ENCODE measurements around the gene NNT. TPM values are rescaled to one million over a fixed set of nuclear protein-coding genes. Genes with fewer than 3 reads are reported as not detected.

The NNT gene
- polyA plus RNA-seq, 1 donor (not counting 4 experiments of a cell fraction or from before 2014, with no cell fraction given): 23.3 TPM

DNA sequence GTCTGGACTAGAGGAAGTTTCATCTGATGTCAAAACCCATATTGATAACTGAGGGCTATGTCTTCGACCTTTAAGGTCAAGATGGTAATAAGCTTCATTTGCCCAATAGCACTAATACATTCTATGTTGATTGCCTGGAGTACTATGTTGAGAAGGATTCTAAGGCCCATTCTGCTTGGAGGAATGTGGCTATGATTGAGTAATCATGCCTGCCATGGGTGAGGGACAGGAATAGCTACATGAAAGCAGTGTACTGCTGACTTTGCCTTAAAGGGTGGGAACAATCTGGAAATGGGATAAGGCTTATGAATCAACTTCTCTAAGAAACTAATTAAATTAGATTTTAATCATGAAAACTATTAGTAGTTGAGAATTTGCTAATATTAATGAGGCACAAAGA is 13.6 kb downstream of the NNT start:
- DNase-seq (ENCODE audit: low read depth, low spot score) (no peak), FAIRE-seq (no peak)
- H3K9me3 ChIP-seq (ENCODE audit: control insufficient read depth, low read depth, low read length): no peaks in the 10 kb centered on the region
- TF ChIP-seq EZH2 (IDR thresholded peaks at IDR 0.05; ENCODE audit: low read length): no peak
- TF ChIP-seq, protein P1, sequence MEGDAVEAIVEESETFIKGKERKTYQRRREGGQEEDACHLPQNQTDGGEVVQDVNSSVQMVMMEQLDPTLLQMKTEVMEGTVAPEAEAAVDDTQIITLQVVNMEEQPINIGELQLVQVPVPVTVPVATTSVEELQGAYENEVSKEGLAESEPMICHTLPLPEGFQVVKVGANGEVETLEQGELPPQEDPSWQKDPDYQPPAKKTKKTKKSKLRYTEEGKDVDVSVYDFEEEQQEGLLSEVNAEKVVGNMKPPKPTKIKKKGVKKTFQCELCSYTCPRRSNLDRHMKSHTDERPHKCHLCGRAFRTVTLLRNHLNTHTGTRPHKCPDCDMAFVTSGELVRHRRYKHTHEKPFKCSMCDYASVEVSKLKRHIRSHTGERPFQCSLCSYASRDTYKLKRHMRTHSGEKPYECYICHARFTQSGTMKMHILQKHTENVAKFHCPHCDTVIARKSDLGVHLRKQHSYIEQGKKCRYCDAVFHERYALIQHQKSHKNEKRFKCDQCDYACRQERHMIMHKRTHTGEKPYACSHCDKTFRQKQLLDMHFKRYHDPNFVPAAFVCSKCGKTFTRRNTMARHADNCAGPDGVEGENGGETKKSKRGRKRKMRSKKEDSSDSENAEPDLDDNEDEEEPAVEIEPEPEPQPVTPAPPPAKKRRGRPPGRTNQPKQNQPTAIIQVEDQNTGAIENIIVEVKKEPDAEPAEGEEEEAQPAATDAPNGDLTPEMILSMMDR (optimal IDR thresholded peaks at IDR 0.05 in 1 of 3, IDR thresholded peaks at IDR 0.05 in 1 of 3, conservative IDR thresholded peaks at IDR 0.05 in 1 of 3; ENCODE audit: extremely low read depth in 1 of 3, insufficient read depth in 2 of 3, low read length in 3 of 3): no peak
- H3K9me1 ChIP-seq (ENCODE audit: control insufficient read depth, extremely low read depth, insufficient read depth, low read length): no peaks in the 10 kb centered on the region
- H4K20me1 ChIP-seq (ENCODE audit: control insufficient read depth, extremely low read depth, insufficient read depth, low read length): no peaks in the 10 kb centered on the region
- no peaks in the 10 kb centered on the region for H3K79me2 ChIP-seq (ENCODE audit: control insufficient read depth, insufficient read depth, low read length)
- no peak overlapping the region for H2AFZ ChIP-seq (ENCODE audit: control insufficient read depth, low read length)
- no peak overlapping the region for H3K9ac ChIP-seq (ENCODE audit: control insufficient read depth, extremely low read depth, insufficient read depth, low read length)
- H3K4me3 ChIP-seq (ENCODE audit: control insufficient read depth in 2 of 3, extremely low read depth in 1 of 3, insufficient read depth in 2 of 3, low read depth in 1 of 3, low read length in 3 of 3): no peak overlapping the region
- H3K4me2 ChIP-seq (ENCODE audit: control insufficient read depth, extremely low read depth, insufficient read depth, low read depth, low read length): no peak overlapping the region
- dilution Hi-C loops (cut with MboI; ENCODE audit: extremely low pct_ligation_motif_present, low sequenced_read_pairs): no loop called here
- no peaks in the 10 kb centered on the region for H3K27me3 ChIP-seq (ENCODE audit: control insufficient read depth, extremely low read depth, insufficient read depth, low read length)
- no peaks in the 10 kb centered on the region for H3K4me1 ChIP-seq (ENCODE audit: control insufficient read depth, extremely low read depth, insufficient read depth, low read length)
- H3K36me3 ChIP-seq (ENCODE audit: control insufficient read depth in 2 of 2, extremely low read depth in 1 of 2, insufficient read depth in 2 of 2, low read length in 2 of 2): peaks cover 0 to 2% of the 10 kb centered on the region in 2 experiments
- no peak overlapping the region for H3K27ac ChIP-seq (ENCODE audit: control insufficient read depth, insufficient read depth, low read length)

DNA sequence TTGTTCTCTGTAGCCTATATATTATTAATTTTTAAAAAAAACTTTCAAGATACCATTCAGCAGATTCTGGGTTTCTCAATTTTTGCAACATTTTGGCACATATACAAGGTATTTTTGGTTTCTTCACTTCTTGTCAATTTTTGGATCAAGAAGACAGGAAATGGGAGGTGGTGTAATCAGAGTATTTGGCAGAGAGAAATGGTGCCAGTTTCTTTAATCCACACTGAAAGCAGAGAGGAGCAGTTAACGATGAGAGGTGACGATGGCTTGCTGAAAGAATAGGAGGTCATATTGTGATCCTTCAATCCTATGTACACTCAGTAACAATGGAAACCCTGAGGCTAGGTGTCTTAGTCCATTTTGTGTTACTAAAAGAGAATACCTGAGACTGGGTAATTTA is 16.4 kb downstream of the NNT start:
- TF ChIP-seq, protein P1 (optimal IDR thresholded peaks at IDR 0.05 in 1 of 3, IDR thresholded peaks at IDR 0.05 in 1 of 3, conservative IDR thresholded peaks at IDR 0.05 in 1 of 3; ENCODE audit: extremely low read depth in 1 of 3, insufficient read depth in 2 of 3, low read length in 3 of 3): no peak
- no peak for TF ChIP-seq EZH2 (IDR thresholded peaks at IDR 0.05; ENCODE audit: low read length)
- no peaks in the 10 kb centered on the region for H4K20me1 ChIP-seq (ENCODE audit: control insufficient read depth, extremely low read depth, insufficient read depth, low read length)
- H3K27me3 ChIP-seq (ENCODE audit: control insufficient read depth, extremely low read depth, insufficient read depth, low read length): no peaks in the 10 kb centered on the region
- no peaks in the 10 kb centered on the region for H3K79me2 ChIP-seq (ENCODE audit: control insufficient read depth, insufficient read depth, low read length)
- H3K9me1 ChIP-seq (ENCODE audit: control insufficient read depth, extremely low read depth, insufficient read depth, low read length): no peaks in the 10 kb centered on the region
- no peak for DNase-seq (ENCODE audit: low read depth, low spot score)
- H3K9me3 ChIP-seq (ENCODE audit: control insufficient read depth, low read depth, low read length): no peaks in the 10 kb centered on the region
- no peak overlapping the region for H3K4me3 ChIP-seq (ENCODE audit: control insufficient read depth in 2 of 3, extremely low read depth in 1 of 3, insufficient read depth in 2 of 3, low read depth in 1 of 3, low read length in 3 of 3)
- H3K4me1 ChIP-seq (ENCODE audit: control insufficient read depth, extremely low read depth, insufficient read depth, low read length): no peaks in the 10 kb centered on the region
- dilution Hi-C loops (cut with MboI; ENCODE audit: extremely low pct_ligation_motif_present, low sequenced_read_pairs): no loop called here
- H3K27ac ChIP-seq (ENCODE audit: control insufficient read depth, insufficient read depth, low read length): no peak overlapping the region
- no peak overlapping the region for H3K4me2 ChIP-seq (ENCODE audit: control insufficient read depth, extremely low read depth, insufficient read depth, low read depth, low read length)
- no peak overlapping the region for H2AFZ ChIP-seq (ENCODE audit: control insufficient read depth, low read length)
- peaks cover 0 to 2% of the 10 kb centered on the region in 2 experiments for H3K36me3 ChIP-seq (ENCODE audit: control insufficient read depth in 2 of 2, extremely low read depth in 1 of 2, insufficient read depth in 2 of 2, low read length in 2 of 2)
- FAIRE-seq: no peak
- H3K9ac ChIP-seq (ENCODE audit: control insufficient read depth, extremely low read depth, insufficient read depth, low read length): no peak overlapping the region

Data from keratinocyte (primary cell).